ENCODE results near the gene DUSP16.

GRCh38 chr12:12582193-12582881, 19.7 kb upstream of the DUSP16 start:
- TF ChIP-seq TAF1 (IDR thresholded peaks at IDR 0.05; ENCODE audit: borderline replicate concordance, low read depth, low read length) = 0 out of 2 replicates have a peak, but pooled peaks have one; percentile 48
- no peak; the same call in 1 of the 2 replicates for TF ChIP-seq POLR2AphosphoS5 (IDR thresholded peaks at IDR 0.05; ENCODE audit: low read depth, low read length)

Data from GM12892 (cell line).